BE2C (cell line): ENCODE measurements around the gene RASL11B.

ENCODE experiments used
- DNase-seq: peaks from one replicate; pipeline ENCODE4 v3.0.0-alpha.2; 2020
- H3K27me3 ChIP-seq: fragments of 250-450 bp; sonication (Bioruptor Pico); 2 replicates; pipeline ENCODE4 v1.5.1; 2020; ENCODE audit warnings: mild to moderate bottlenecking
- H3K36me3 ChIP-seq: fragments of 250-450 bp; sonication (Bioruptor Pico); 2 replicates; pipeline ENCODE4 v1.5.1; 2020; ENCODE audit warnings: mild to moderate bottlenecking
- H3K4me1 ChIP-seq: fragments of 250-450 bp; sonication (Bioruptor Pico); 2 replicates; pipeline ENCODE4 v1.5.1; 2020
- H3K4me3 ChIP-seq: 2 replicates; pipeline ENCODE4 v1.5.1; 2011; ENCODE audit warnings: low read depth, low read length
- H3K9me3 ChIP-seq: fragments of 250-450 bp; sonication (Bioruptor Pico); 2 replicates; pipeline ENCODE4 v1.5.1; 2020
- CTCF ChIP-seq: IDR thresholded peaks from 2 replicates; pipeline ENCODE4 v1.5.1; 2012; ENCODE audit warnings: mild to moderate bottlenecking, low read depth, low read length

Gene RASL11B

GRCh38 chr4:52862639-52863161 is 583 bp downstream of the RASL11B start:
- no peak for DNase-seq
- no peak for TF ChIP-seq CTCF
- Histone ChIP-seq H3K4me3 (peak overlapping the region; percentile 86), H3K9me3 (no peaks in the 10 kb centered on the region; the same call in 1 of the 2 replicates), H3K27me3 (no peaks in the 10 kb centered on the region), H3K4me1 (peaks cover 32% of the 10 kb centered on the region), H3K36me3 (peaks cover 31% of the 10 kb centered on the region)

- Histone ChIP-seq H3K36me3 (peaks cover 31% of the 10 kb centered on the region), H3K9me3 (no peaks in the 10 kb centered on the region; the same call in 1 of the 2 replicates), H3K27me3 (no peaks in the 10 kb centered on the region), H3K4me1 (peaks cover 37% of the 10 kb centered on the region), H3K4me3 (peak overlapping the region; percentile 86)
- TF ChIP-seq CTCF: no peak
- DNase-seq: no peak
Observed at GRCh38 chr4:52863324-52863723, 1.2 kb downstream of the RASL11B start.

- peak; percentile 60 for DNase-seq
- TF ChIP-seq CTCF: no peak
- Histone ChIP-seq H3K9me3 (no peaks in the 10 kb centered on the region), H3K36me3 (peaks cover 31% of the 10 kb centered on the region), H3K27me3 (no peaks in the 10 kb centered on the region), H3K4me3 (peak overlapping the region; percentile 86), H3K4me1 (peaks cover 47% of the 10 kb centered on the region)
Observed at GRCh38 chr4:52864793-52865192, 2.7 kb downstream of the RASL11B start.

- no peak for DNase-seq
- TF ChIP-seq CTCF: no peak
- H3K9me3 ChIP-seq: no peaks in the 10 kb centered on the region
- H3K4me1 ChIP-seq: peaks cover 52% of the 10 kb centered on the region
- H3K4me3 ChIP-seq: no peak overlapping the region; the same call in 1 of the 2 replicates
- peaks cover 31% of the 10 kb centered on the region for H3K36me3 ChIP-seq
- no peaks in the 10 kb centered on the region for H3K27me3 ChIP-seq
Observed at GRCh38 chr4:52865300-52865699, 3.2 kb downstream of the RASL11B start.

GRCh38 chr4:52866734-52867133 is 4.6 kb downstream of the RASL11B start:
- Histone ChIP-seq H3K9me3 (no peaks in the 10 kb centered on the region), H3K36me3 (peaks cover 31% of the 10 kb centered on the region), H3K4me1 (peaks cover 59% of the 10 kb centered on the region), H3K27me3 (no peaks in the 10 kb centered on the region), H3K4me3 (no peak overlapping the region)
- DNase-seq: no peak
- no peak for TF ChIP-seq CTCF

- H3K4me3 ChIP-seq: no peak overlapping the region
- peaks cover 59% of the 10 kb centered on the region for H3K4me1 ChIP-seq
- no peak for TF ChIP-seq CTCF
- no peaks in the 10 kb centered on the region for H3K27me3 ChIP-seq
- H3K36me3 ChIP-seq: peaks cover 31% of the 10 kb centered on the region
- H3K9me3 ChIP-seq: no peaks in the 10 kb centered on the region
- DNase-seq: no peak
Observed at GRCh38 chr4:52867163-52867562, 5.0 kb downstream of the RASL11B start.
